Thoracic aorta (tissue), 2 donors: Measurements from ENCODE around the gene SMCP. TPM values are rescaled to one million over a fixed set of nuclear protein-coding genes. Genes with fewer than 3 reads are reported as not detected.

Experiments used
- ATAC-seq: fragments of 150-250 bp; one replicate; pipeline ENCODE4 v1.8.0; 2017; ENCODE audit warnings: low read depth; ENCODE audit not compliant: insufficient number of reproducible peaks, low FRiP score
- DNase-seq: peaks from one replicate; pipeline ENCODE4 v3.0.0-alpha.2; 2020; ENCODE audit warnings: low spot score
- H3K27ac ChIP-seq, 2 donors: fragments of 200-600 bp; sonication (generic); 1 replicate in 1 of 2; 2 replicates in 1 of 2; pipeline ENCODE4 v1.5.1; 2016; ENCODE audit warnings: mild to moderate bottlenecking in 2 of 2, moderate library complexity in 2 of 2
- H3K27me3 ChIP-seq: fragments of 200-600 bp; sonication (generic); replicated peaks from 2 replicates; pipeline ENCODE4 v1.6.0; 2016; ENCODE audit warnings: mild to moderate bottlenecking; ENCODE audit not compliant: insufficient read depth
- H3K36me3 ChIP-seq: fragments of 200-600 bp; sonication (generic); one replicate; pipeline ENCODE4 v1.5.1; 2016
- H3K4me1 ChIP-seq, 2 donors: fragments of 200-600 bp; sonication (generic); 1 replicate in 1 of 2; 2 replicates in 1 of 2; pipeline versions ENCODE4 v1.5.1 to v1.6.0; 2016; ENCODE audit warnings: low read depth in 2 of 2, mild to moderate bottlenecking in 1 of 2; ENCODE audit not compliant: control insufficient read depth in 1 of 2
- H3K4me3 ChIP-seq: fragments of 200-600 bp; sonication (generic); 2 replicates; pipeline ENCODE4 v1.5.1; 2016; ENCODE audit warnings: mild to moderate bottlenecking
- H3K9me3 ChIP-seq: fragments of 200-600 bp; sonication (generic); 2 replicates; pipeline ENCODE4 v1.5.1; 2016
- total RNA-seq, 2 donors: library from RNA; depleted of rRNA; stranded (reverse); fragments of >200 nt; gene quantifications; one replicate each; pipeline versions ENCODE4 v1.1.0 to v1.2.3, GENCODE V29; 2016
- TF ChIP-seq, protein P1 (sequence below): fragments of 200-600 bp; sonication (generic); IDR thresholded peaks from one replicate; pipeline ENCODE4 v1.5.1; 2019; ENCODE audit warnings: antibody characterized with exemption

Gene SMCP
- total RNA-seq, 2 donors from 2014 or later = not detected

DNA sequence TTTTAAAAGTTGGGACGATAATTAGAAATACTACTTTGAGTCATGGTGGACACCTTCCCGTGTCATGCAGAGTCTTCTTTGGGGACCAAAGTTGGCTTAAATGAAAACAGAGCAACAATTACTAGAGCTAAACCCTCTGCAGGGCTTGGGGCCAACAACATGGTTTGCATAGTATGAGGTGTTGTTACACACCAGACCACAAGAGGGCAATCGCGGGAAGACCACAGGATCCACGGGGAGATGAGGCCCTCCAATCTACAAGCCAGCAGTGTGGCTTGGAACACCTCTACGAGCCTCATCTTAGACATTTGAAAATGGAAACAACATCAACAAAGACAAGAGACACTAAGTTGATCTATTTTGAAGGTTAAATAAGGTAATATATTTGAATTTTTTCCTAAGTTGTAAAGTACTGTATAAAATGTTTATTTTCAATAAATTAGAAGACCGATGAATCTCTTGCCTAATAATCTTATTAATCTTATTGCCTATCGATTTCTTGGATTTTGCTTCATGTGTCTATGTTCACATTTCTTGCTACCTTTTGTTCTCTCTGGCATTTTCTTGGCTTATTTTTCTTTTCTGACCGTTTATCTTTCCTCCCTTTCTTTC, 8.2 kb upstream of the SMCP start:
- no peak for ATAC-seq

DNA sequence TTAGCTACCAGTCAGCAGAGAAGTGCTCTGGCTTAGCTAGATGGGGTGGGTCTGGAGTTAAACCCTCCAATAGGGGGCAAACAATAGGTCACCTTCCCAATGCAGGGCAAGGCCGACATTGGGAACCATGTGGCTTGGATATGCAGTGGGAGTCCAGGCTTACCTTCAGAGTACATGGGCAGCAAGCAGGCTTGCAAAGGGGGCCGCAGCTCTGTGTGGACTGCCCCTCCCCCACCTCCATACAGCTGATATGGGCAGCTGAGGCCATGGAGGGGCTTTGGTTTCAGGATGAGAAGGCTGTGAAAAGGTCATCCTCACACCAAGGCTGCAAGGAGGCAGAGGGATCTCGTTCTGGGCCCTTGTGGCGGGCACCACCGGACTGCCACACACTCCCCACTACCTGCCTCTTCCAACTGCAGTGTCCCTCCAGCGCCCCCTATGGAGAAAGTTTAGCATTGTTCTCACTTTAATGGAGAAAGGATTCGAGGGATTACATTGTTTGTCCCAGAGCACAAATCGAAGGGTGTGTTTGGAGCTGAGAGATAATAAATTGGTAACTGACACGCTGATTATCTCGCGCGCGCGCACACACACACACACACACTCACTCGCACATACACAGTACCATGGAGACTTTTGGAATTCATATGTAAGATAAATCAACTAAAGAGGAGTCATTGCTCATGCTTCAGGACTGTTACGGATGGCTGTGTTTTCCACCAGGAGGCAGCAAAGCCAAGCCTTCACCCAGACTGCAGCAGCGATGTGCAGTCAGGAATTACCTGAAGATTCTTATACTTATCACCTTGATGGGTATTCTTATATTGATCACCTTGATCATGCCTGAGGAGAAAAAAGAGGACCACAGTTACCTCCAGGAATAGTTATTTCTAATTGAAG, 7.0 kb upstream of the SMCP start:
- no peaks in the 10 kb centered on the region for H3K27me3 ChIP-seq
- DNase-seq = no peak
- ATAC-seq = no peak

More for the DNA sequence above, 8.2 kb upstream of the SMCP start:
- no peak overlapping the region for H3K4me3 ChIP-seq
- TF ChIP-seq, protein P1, sequence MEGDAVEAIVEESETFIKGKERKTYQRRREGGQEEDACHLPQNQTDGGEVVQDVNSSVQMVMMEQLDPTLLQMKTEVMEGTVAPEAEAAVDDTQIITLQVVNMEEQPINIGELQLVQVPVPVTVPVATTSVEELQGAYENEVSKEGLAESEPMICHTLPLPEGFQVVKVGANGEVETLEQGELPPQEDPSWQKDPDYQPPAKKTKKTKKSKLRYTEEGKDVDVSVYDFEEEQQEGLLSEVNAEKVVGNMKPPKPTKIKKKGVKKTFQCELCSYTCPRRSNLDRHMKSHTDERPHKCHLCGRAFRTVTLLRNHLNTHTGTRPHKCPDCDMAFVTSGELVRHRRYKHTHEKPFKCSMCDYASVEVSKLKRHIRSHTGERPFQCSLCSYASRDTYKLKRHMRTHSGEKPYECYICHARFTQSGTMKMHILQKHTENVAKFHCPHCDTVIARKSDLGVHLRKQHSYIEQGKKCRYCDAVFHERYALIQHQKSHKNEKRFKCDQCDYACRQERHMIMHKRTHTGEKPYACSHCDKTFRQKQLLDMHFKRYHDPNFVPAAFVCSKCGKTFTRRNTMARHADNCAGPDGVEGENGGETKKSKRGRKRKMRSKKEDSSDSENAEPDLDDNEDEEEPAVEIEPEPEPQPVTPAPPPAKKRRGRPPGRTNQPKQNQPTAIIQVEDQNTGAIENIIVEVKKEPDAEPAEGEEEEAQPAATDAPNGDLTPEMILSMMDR = peak; percentile 71
- no peaks in the 10 kb centered on the region for H3K36me3 ChIP-seq
- DNase-seq = peak; percentile 9
- no peak overlapping the region for H3K27ac ChIP-seq
- no peaks in the 10 kb centered on the region for H3K27me3 ChIP-seq
- no peaks in the 10 kb centered on the region for H3K4me1 ChIP-seq
- no peaks in the 10 kb centered on the region for H3K9me3 ChIP-seq

DNA sequence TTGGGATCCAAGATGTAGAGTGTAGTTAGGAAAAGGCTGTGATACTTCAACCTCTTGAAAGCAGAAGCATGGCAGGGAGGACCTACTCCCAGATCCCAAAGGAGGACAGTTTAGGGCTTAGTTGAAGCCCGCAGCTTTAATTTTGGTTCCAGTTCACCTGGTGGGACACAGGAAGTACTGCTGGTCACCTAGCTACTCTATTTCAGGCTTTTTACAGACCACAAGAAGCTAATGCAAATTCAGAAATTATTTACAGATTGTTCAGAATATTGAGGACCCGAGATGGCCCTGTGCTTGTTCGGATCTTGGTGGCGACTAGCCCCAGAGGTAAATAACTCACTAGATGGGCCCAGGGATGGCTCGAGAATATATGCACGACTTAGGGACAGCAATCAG, 6.4 kb upstream of the SMCP start:
- no peak for ATAC-seq
- TF ChIP-seq, protein P1 = no peak

More for the DNA sequence above, 7.0 kb upstream of the SMCP start:
- Histone ChIP-seq H3K4me1 (no peaks in the 10 kb centered on the region), H3K36me3 (no peaks in the 10 kb centered on the region), H3K9me3 (no peaks in the 10 kb centered on the region), H3K4me3 (no peak overlapping the region), H3K27ac (no peak overlapping the region)
- TF ChIP-seq, protein P1 = no peak

DNA sequence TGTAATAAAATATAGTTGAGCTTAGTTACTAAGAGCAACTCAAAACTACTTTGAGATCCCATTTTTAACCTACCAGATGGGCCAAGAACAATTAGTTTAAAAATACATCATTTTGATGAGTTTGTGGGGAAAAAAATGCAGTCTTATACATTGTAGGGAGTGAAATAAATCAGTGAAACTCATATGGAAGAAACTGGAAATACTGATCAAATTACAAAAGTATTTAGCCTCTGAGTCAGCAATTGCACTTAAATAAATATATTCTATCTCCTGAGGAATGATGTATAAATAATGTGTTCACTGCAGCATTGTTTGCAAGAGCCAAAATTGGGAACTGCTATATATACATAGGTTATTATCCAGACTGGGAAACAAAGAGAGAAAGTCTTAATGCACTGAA, 4.6 kb upstream of the SMCP start:
- H3K27me3 ChIP-seq = no peaks in the 10 kb centered on the region
- H3K4me3 ChIP-seq = no peak overlapping the region
- H3K36me3 ChIP-seq = no peaks in the 10 kb centered on the region
- no peaks in the 10 kb centered on the region for H3K9me3 ChIP-seq
- no peak overlapping the region for H3K27ac ChIP-seq
- DNase-seq (no peak), ATAC-seq (no peak)
- H3K4me1 ChIP-seq = no peaks in the 10 kb centered on the region
- TF ChIP-seq, protein P1 = no peak

More for the DNA sequence above, 6.4 kb upstream of the SMCP start:
- H3K36me3 ChIP-seq = no peaks in the 10 kb centered on the region
- DNase-seq = no peak
- no peaks in the 10 kb centered on the region for H3K9me3 ChIP-seq
- no peaks in the 10 kb centered on the region for H3K4me1 ChIP-seq
- no peaks in the 10 kb centered on the region for H3K27me3 ChIP-seq
- H3K27ac ChIP-seq = no peak overlapping the region
- H3K4me3 ChIP-seq = no peak overlapping the region

DNA sequence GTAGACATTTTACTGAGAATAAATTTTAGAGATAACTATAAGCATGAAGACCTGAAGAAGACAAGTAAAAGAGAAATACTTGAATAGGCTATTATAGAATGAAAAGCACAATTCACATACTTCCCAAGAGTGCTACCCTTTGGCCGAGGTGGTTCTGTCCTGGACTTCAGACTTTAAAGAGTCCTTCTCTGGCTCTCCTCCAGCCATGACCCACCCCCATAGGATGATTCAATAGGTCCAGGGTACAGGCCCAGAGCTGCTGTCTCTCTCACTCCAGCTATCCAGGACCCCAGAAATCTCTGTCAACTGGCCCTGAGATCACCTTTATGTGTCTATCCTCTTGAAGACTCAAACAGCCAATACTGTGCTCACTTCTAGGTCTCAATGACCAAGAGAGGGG, 1.3 kb upstream of the SMCP start:
- H3K27ac ChIP-seq = no peak overlapping the region
- no peak for DNase-seq
- H3K27me3 ChIP-seq = no peaks in the 10 kb centered on the region
- no peak for ATAC-seq
- no peaks in the 10 kb centered on the region for H3K36me3 ChIP-seq
- TF ChIP-seq, protein P1 = no peak
- H3K9me3 ChIP-seq = no peaks in the 10 kb centered on the region
- H3K4me3 ChIP-seq = no peak overlapping the region
- no peaks in the 10 kb centered on the region for H3K4me1 ChIP-seq
